ENCODE data around the gene CAPN15. TPM values are rescaled to one million over a fixed set of nuclear protein-coding genes. Genes with fewer than 3 reads are reported as not detected.

CAPN15 gene
- total RNA-seq, 2 experiments from 2014 or later = 32.9 to 54.0 TPM

DNA sequence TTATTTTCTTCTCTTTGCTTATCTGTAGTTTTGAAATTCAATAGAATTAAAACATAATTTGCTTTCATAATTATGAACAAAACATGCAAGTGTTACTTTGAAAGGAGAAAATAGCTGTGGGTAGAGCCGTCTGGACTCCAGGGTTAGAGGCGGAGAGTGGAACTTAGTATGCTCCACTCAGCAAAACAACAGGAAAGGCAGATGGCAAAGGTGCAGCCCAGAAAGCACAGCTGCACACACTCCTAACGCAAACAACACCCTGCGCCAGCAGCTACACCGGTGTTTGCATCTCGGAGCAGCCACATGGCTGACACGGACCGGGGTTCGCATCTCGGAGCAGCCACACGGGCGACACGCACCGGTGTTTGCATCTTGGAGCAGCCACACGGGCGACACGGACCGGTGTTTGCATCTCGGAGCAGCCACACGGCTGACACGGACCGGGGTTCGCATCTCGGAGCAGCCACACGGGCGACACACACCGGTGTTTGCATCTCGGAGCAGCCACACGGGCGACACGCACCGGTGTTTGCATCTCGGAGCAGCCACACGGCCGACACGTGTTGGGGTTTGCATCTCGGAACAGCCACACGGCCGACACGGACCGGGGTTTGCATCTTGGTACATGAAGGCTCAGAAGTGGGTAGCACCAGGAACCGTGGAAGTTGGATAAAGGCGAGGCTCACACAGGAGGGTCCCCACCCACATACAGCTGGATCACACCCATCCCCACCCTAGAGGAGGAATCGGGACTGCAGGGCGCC, 12.2 kb upstream of the CAPN15 start:
- CTCF ChIA-PET (ENCODE audit: unreplicated experiment) = no interaction called here
- POLR2A ChIA-PET = no interaction called here
- H3K9me2 ChIP-seq (ENCODE audit: insufficient read depth, low read length) = no peaks in the 10 kb centered on the region

DNA sequence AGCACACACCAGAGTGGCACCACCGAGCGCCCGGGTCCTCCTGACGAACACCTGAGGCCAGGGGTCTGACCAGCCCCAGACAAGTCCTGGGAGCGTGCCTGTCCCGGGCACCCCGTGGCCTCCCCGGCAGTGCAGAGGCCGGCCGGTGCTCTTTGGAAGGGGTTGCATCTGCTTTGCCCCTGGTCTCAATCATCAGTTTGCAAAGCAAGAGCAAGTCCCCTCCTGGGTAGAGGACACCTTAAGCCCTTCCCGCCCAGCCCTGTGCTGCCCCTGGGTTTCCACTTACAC, 11.6 kb upstream of the CAPN15 start:
- no TSS peak for BruUV-seq (replicated peaks)
- ChIA-PET POLR2A (no interaction called here), CTCF (ENCODE audit: unreplicated experiment) (no interaction called here)
- Histone ChIP-seq H3K36me3 (ENCODE audit: insufficient read depth, low read length) (no peaks in the 10 kb centered on the region), H3K79me2 (ENCODE audit: insufficient read depth, low read depth, low read length) (no peaks in the 10 kb centered on the region), H4K20me1 (ENCODE audit: insufficient read depth, low read length) (no peaks in the 10 kb centered on the region), H3K4me3 (ENCODE audit: low read depth, low read length, poor library complexity, severe bottlenecking) (no peak overlapping the region), H3K9me2 (ENCODE audit: insufficient read depth, low read length) (no peaks in the 10 kb centered on the region), H3K4me1 (ENCODE audit: insufficient read depth, low read length, poor library complexity, severe bottlenecking) (no peaks in the 10 kb centered on the region), H3K4me2 (ENCODE audit: low read length) (no peak overlapping the region), H3K9me3 (ENCODE audit: low read length) (no peaks in the 10 kb centered on the region), H2AFZ (ENCODE audit: low read length) (no peak overlapping the region), H3K27ac (ENCODE audit: low read depth, low read length, poor library complexity, severe bottlenecking) (no peak overlapping the region)
- TF ChIP-seq EZH2phosphoT487 (IDR thresholded peaks at IDR 0.05; ENCODE audit: borderline replicate concordance, low read depth, low read length) (no peak), CTCF (conservative IDR thresholded peaks at IDR 0.05; ENCODE audit: low read length) (no peak)
- intact Hi-C loops (cut with micrococcal nuclease; ENCODE audit: unreplicated experiment) = no loop called here
- no peak for DNase-seq (ENCODE audit: low spot score)

More for the DNA sequence above, 12.2 kb upstream of the CAPN15 start:
- Histone ChIP-seq H3K4me2 (ENCODE audit: low read length) (no peak overlapping the region), H3K4me3 (ENCODE audit: low read depth, low read length, poor library complexity, severe bottlenecking) (no peak overlapping the region), H2AFZ (ENCODE audit: low read length) (no peak overlapping the region), H3K27ac (ENCODE audit: low read depth, low read length, poor library complexity, severe bottlenecking) (no peak overlapping the region), H4K20me1 (ENCODE audit: insufficient read depth, low read length) (no peaks in the 10 kb centered on the region), H3K36me3 (ENCODE audit: insufficient read depth, low read length) (no peaks in the 10 kb centered on the region), H3K4me1 (ENCODE audit: insufficient read depth, low read length, poor library complexity, severe bottlenecking) (no peaks in the 10 kb centered on the region), H3K79me2 (ENCODE audit: insufficient read depth, low read depth, low read length) (no peaks in the 10 kb centered on the region), H3K9me3 (ENCODE audit: low read length) (no peaks in the 10 kb centered on the region)
- intact Hi-C loops (cut with micrococcal nuclease; ENCODE audit: unreplicated experiment) = no loop called here
- no peak for DNase-seq (ENCODE audit: low spot score)
- BruUV-seq (replicated peaks) = no TSS peak
- TF ChIP-seq EZH2phosphoT487 (IDR thresholded peaks at IDR 0.05; ENCODE audit: borderline replicate concordance, low read depth, low read length) = no peak
- TF ChIP-seq CTCF (conservative IDR thresholded peaks at IDR 0.05; ENCODE audit: low read length) = no peak

- Histone ChIP-seq H3K79me2 (ENCODE audit: insufficient read depth, low read depth, low read length) (no peaks in the 10 kb centered on the region), H2AFZ (ENCODE audit: low read length) (no peak overlapping the region), H3K36me3 (ENCODE audit: insufficient read depth, low read length) (no peaks in the 10 kb centered on the region), H3K27ac (ENCODE audit: low read depth, low read length, poor library complexity, severe bottlenecking) (no peak overlapping the region), H3K4me3 (ENCODE audit: low read depth, low read length, poor library complexity, severe bottlenecking) (no peak overlapping the region), H3K9me3 (ENCODE audit: low read length) (no peaks in the 10 kb centered on the region), H3K4me2 (ENCODE audit: low read length) (no peak overlapping the region), H4K20me1 (ENCODE audit: insufficient read depth, low read length) (no peaks in the 10 kb centered on the region), H3K4me1 (ENCODE audit: insufficient read depth, low read length, poor library complexity, severe bottlenecking) (no peaks in the 10 kb centered on the region), H3K9me2 (ENCODE audit: insufficient read depth, low read length) (no peaks in the 10 kb centered on the region)
- intact Hi-C loops (cut with micrococcal nuclease; ENCODE audit: unreplicated experiment) = no loop called here
- no peak for DNase-seq (ENCODE audit: low spot score)
- ChIA-PET POLR2A (no interaction called here), CTCF (ENCODE audit: unreplicated experiment) (no interaction called here)
- TF ChIP-seq CTCF (conservative IDR thresholded peaks at IDR 0.05; ENCODE audit: low read length) (no peak), EZH2phosphoT487 (IDR thresholded peaks at IDR 0.05; ENCODE audit: borderline replicate concordance, low read depth, low read length) (no peak)
- no TSS peak for BruUV-seq (replicated peaks)
Measured at GRCh38 chr16:516301-516700, 11.2 kb upstream of the CAPN15 start.
